HG03045 (cell line): Measurements from ENCODE around the gene LILRB4.
"Not testable (repeated sequence)": the region's sequence is repeated elsewhere in the genome, so short reads cannot be mapped to it uniquely, and the experiment has no call there.

Experiments
- ATAC-seq: cut with Tn5 transposase; IDR thresholded peaks from one replicate; pipeline ENCODE4 v1.9.1; 2021; ENCODE audit warnings: mild to moderate bottlenecking, moderate library complexity; ENCODE audit not compliant: unreplicated experiment

The LILRB4 gene

GRCh38 chr19:54648129-54648528 is 14.7 kb upstream of the LILRB4 start:
- ATAC-seq, result no peak

GRCh38 chr19:54650108-54650655 is 12.6 kb upstream of the LILRB4 start:
- ATAC-seq, result no peak

DNA sequence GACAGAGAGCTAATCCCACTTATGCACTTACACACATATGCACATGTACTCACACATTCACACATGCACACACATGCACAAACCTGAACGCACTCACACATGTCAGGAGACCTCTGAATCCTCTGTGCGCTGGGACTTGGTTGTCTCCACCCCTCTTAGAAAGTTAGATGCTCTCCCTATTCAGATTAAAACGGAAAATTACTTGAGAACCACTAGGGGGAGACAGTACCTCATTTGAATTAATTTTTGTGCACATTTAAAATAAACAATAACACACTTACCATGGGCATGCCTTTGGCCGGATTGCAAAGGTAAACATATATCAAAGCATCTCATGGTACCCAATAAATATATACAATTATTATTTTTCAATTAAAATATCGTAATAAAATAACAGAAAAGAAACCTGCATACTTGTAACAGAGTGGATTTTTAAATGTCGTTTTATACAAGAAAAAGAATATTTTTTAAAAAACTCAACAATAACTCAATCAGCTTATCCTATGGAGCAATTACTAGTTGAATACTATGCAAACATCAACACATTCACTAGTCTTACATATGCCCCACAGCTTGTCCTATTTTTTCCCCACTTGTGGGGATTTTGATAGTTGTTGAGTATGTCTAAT is 9.5 kb upstream of the LILRB4 start:
- no peak for ATAC-seq

DNA sequence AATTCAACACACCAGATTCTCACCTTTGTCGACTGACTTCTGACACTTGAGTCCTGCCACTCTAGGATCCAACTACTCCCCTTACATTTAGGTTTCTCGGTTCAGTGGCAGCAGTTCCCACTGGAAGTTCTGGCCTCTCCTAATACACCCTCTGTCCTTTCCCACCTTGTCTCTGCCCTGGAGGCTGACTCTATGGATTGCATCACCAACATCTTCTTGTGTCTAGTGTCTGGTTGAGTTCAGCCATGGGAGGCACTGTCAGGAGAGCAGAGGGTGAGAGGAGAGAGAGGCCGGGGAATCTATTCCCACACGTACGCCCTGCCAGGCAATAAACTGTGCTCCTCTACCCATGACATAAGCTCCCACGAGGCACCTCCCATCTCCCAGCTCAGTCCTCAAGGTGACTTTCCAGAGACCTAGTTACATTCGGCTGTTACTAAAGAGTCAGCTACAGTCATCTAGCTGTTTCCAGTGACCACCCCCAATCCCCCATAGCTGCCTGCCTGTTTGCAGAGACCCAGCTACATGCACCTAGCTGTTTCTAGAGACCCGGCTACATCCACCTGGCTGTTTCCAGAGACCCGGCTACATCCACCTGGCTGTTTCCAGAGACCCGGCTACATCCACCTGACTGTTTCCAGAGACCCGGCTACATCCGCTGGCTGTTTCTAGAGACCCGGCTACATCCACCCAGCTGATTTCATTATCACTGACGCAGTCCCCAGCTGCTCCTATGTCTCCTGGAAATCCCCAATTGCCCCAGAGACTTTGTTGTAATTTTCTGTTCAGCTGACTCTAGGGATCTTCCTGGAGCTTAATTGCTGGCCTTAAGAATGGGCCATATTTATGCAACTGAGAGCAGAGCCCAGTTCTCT is 8.1 kb upstream of the LILRB4 start:
- ATAC-seq, result no peak

- ATAC-seq, result no peak
These were observed 3.5 kb upstream of the LILRB4 start for GRCh38 chr19:54659300-54659699.

DNA sequence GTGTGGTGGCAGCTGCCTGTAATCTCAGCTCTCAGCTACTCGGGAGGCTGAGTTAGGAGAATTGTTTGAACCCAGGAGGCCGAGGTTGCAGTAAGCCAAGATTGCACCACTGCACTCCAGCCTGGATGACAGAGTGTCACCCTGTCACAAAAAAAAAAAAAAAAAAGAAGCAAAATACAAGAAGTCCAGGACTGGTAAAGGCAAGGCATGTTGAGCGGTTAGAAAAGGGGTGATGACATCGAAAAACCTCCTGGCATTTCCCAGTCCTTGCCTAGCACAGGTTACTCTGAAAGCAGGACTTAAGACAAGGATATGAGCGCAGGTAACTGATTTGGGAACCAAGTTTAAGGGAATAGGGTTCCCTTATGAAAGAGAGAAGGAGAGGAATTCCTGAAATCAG is 2.5 kb upstream of the LILRB4 start:
- no peak for ATAC-seq

GRCh38 chr19:54660964-54661363 is 1.8 kb upstream of the LILRB4 start:
- ATAC-seq, result no peak

DNA sequence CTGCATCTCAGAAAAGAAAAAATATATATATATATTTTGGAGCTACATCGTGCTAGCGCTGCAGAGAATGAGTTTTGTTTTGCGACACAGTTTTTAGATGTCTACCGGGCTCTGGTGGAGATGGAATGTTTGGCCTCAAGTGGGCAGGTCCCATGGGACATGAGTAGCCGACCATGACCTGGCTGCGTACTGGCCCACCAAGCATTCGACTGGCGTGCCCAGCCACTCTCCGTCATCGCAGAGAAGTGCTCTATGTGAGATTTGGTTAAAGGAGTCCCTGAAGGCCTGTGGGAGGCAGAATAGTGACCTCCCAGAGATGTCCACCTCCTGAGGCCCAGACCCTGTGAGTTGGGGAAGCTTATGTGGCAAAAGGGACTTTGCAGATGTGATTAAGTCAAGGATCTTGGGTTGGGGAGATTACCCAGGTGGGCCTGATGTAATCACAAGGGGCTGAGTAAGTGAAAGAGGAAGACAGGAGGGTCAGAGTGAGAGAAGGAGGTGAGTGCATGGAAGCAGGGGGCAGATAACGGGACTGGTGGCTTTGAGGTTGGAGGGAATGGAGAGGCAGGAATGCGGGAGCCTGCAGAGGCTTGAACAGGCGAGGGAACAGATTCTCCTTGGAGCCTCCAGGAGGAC is 821 bp upstream of the LILRB4 start:
- no peak for ATAC-seq

DNA sequence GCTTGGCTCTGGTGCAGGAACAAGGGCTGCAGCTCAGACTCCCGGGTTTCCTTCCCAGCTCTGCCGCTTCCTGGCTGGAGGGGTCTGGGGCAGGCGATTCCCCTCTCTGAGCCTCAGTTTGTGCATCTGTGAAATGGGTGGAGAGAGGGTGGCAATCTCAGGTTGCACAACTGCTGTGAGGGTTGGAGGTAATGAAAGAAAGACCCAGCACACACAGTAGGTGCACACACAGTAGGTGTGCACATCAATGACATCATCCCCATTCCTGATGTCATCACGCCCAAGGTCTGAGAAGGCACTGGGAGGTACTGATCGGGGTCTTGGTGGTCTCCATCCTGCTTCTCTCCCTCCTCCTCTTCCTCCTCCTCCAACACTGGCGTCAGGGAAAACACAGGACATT is 2.7 kb downstream of the LILRB4 start:
- no peak for ATAC-seq

DNA sequence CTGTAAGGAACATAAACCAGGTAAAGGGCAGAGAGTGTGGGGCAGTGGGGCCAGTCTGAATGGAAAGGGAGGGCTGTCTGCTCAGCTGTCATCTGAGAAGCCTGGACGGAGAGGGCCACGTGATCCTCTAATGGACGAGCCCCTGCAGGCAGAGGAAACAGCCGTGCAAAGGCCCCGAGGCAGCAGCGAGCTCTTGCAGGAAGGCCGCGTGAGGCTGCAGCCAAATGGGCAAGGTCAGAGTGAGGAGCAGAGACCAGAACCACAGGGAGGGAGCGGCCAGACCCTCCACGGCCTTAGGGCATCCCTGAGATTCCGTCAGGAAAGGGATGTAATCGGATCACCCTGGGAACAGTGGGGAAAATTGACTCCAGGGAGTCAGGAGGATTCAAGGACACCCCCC is 4.4 kb downstream of the LILRB4 start:
- ATAC-seq, result no peak

GRCh38 chr19:54668353-54668752 is 5.6 kb downstream of the LILRB4 start:
- ATAC-seq, result no peak

GRCh38 chr19:54670576-54671357 is 8.0 kb downstream of the LILRB4 start:
- ATAC-seq, result no peak

- ATAC-seq, result no peak
These were observed 10.4 kb downstream of the LILRB4 start for GRCh38 chr19:54673222-54673621.

DNA sequence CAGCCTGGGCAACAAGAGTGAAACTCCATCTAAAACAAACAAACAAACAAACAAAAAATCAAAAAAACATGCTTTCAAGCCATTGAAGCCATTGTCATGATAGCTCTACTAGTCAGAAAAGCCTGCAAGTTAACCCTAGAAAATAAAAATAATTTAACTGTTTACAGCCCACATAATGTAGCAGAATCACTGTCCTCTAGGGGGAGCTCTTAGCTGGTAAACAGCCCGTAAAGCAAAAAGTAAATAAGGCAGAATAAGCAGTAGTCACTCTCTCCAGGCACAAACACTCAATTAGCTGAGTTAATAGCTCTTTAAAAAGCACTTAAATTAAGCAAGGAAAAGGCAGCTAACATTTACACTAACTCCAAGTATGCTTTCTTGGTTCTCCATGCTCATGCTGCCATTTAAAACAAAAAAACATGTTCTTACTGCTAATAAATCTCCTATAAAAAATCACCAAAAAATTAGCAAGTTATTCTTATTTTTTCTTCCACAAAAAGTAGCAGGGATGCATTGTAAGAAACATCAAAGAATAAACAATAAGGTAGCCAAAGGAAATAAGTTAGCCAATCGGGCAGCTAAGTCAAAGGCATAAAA is 11.3 kb downstream of the LILRB4 start:
- no peak for ATAC-seq

DNA sequence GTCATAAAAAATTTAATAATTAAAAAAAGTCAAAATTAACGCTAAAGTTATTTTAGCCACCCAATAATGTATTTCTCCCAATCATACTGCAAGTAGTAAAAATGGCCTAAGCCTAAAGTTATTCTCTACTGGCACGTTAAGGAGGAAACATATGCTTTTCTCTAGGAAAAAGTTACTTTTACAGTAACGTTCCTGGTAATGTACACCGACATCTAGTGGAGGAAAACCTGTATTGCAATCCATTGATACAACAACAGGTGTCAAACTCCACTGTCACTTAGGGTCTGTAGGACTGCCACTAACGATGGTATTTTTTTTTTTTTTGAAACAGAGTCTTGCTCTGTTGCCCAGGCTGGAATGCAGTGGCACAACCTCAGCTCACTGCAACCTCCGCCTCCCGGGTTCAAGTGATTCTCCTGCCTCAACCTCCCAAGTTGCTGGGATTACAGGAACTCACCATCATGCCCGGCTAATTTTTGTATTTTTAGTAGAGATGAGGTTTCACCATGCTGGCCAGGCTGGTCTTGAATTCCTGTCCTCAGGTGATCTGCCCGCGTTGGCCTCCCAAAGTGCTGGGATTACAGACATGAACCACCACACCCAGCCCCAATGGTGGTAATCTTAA is 13.5 kb downstream of the LILRB4 start:
- ATAC-seq, result not testable (repeated sequence)

DNA sequence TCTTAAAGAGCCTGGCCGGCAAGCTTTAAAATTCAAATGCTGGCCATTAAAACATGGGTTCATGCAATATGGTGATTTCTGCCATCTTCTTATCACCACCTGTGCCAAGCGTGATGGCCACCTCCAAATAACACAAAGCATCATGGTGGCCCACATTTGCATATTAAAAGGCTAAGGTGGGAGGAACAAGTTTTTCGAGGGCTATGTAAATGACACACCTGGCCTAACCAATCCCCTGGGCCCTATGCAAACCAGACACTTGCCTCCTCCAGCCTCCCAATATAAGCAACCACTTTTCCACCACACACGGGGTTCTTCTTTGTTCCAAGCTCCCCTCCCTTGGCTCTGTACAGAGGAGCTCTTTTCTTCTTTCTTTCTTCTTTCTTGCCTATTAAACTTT is 14.4 kb downstream of the LILRB4 start:
- no peak for ATAC-seq

DNA sequence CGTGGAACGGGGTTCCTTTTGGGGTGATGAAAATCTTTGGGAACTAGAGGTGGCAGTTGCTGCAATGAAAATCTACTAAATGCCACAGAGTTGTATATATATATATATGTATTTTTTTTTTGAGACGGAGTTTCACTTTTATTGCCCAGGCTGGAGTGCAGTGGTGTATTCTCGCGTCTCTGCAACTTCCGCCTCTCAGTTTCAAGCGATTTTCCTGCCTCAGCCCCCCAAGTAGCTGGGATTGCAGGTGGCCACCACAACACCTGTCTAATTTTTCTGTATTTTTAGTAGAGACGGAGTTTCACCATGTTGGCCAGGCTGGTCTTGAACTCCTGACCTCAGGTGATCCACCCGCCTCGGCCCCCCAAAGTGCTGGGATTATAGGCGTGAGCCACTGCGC is 18.8 kb downstream of the LILRB4 start:
- ATAC-seq, result not testable (repeated sequence)

DNA sequence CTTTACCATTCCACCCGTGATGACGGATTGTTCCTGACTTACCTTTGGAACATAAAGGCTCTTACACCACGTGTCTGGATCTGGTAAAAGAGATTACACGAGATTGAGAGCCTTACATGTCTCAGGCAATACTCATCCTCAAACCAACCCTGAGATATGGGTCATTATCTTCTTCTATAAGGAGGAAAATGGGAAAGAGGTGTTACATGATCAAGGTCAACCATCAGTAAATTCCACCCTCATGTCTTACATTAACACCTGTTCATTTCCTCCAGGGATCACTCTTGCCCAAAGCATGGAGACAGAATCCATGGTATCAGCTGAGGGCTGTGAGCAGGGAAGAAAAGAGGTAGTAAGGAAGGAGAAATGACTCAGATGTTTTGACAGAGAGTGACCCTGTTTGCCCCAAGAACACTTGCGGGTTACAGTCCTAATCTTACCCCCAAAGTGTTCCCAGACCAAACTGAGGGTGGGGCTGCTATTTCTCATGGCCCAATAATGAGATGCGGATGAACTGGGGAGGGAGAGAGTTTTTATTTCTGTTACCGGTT is 19.6 kb downstream of the LILRB4 start:
- no peak for ATAC-seq

- ATAC-seq, result no peak
These were observed 21.7 kb downstream of the LILRB4 start for GRCh38 chr19:54684527-54684926.
